Osteoblast (primary cell): ENCODE measurements around the gene CLDN19. TPM values are rescaled to one million over a fixed set of nuclear protein-coding genes. Genes with fewer than 3 reads are reported as not detected.

Experiments used
- DNase-seq: peaks from one replicate; pipeline ENCODE4 v3.0.0; 2011; ENCODE audit warnings: low spot score, mixed read lengths; ENCODE audit not compliant: insufficient read length; ENCODE audit errors: missing footprints
- H2AFZ ChIP-seq: 2 replicates; pipeline ENCODE4 v1.6.0; 2011; ENCODE audit warnings: mild to moderate bottlenecking, low read length
- H3K27ac ChIP-seq: 2 replicates; pipeline ENCODE4 v1.5.1; 2011; ENCODE audit warnings: mild to moderate bottlenecking, low read depth, low read length, moderate library complexity
- H3K27me3 ChIP-seq: 2 replicates; pipeline ENCODE4 v1.6.0; 2012; ENCODE audit warnings: mild to moderate bottlenecking, control low read depth, inconsistent platforms, low read length, moderate library complexity; ENCODE audit not compliant: insufficient read depth
- H3K36me3 ChIP-seq: 2 replicates; pipeline ENCODE4 v1.5.1; 2011; ENCODE audit warnings: mild to moderate bottlenecking, low read length, control low read depth, moderate library complexity; ENCODE audit not compliant: insufficient read depth
- H3K4me1 ChIP-seq: 2 replicates; pipeline ENCODE4 v1.5.1; 2011; ENCODE audit warnings: mild to moderate bottlenecking, low read length, control low read depth, moderate library complexity; ENCODE audit not compliant: insufficient read depth
- H3K4me2 ChIP-seq: 2 replicates; pipeline ENCODE4 v1.6.0; 2011; ENCODE audit warnings: mild to moderate bottlenecking, low read length; ENCODE audit not compliant: insufficient read depth
- H3K4me3 ChIP-seq: fragments of 200-600 bp; sonication (generic); 3 replicates; pipeline ENCODE4 v1.5.1; 2012; ENCODE audit warnings: mild to moderate bottlenecking, low read length, inconsistent platforms; ENCODE audit not compliant: insufficient read depth
- H3K79me2 ChIP-seq: 2 replicates; pipeline ENCODE4 v1.6.0; 2012; ENCODE audit warnings: mild to moderate bottlenecking, low read length, control low read depth, inconsistent platforms; ENCODE audit not compliant: insufficient read depth
- H3K9me3 ChIP-seq: 2 replicates; pipeline ENCODE4 v1.5.1; 2011; ENCODE audit warnings: low read depth, low read length, control low read depth
- H4K20me1 ChIP-seq: 2 replicates; pipeline ENCODE4 v1.6.0; 2012; ENCODE audit warnings: mild to moderate bottlenecking, low read length, control low read depth; ENCODE audit not compliant: insufficient read depth
- total RNA-seq: library from RNA; depleted of rRNA; stranded (reverse); fragments of >200 nt; gene quantifications from 2 replicates; pipeline ENCODE4 v1.2.3, GENCODE V29; 2012
- TF ChIP-seq, protein P1 (sequence below): IDR thresholded peaks from 2 replicates; pipeline ENCODE4 v1.5.1; 2011; ENCODE audit warnings: mild to moderate bottlenecking, low read depth, low read length, moderate library complexity; ENCODE audit errors: extremely low read depth

CLDN19 gene
- total RNA-seq, 1 donor: not detected

DNA sequence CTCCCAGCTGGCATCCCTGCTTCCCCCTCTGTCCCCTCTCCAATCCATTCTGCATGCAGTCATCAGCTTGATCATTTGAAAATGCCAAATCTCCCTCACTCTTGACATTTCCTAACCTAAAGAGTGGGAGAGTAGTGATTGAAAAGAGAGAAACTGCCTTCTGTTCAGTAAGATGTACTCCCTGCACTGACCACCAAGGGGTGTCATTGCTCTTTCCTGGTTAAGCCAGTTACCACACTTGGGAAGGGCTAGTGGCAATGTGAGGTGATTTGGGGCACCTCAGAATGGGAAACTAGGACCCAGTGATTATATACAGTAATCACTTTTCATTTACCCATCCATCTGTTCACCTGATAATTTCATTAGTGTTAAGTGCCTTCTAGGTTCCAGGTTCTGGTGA lies 37.8 kb upstream of the CLDN19 start:
- no peaks in the 10 kb centered on the region for H3K4me1 ChIP-seq
- H4K20me1 ChIP-seq: peaks cover 8% of the 10 kb centered on the region
- H3K4me2 ChIP-seq: no peak overlapping the region
- H3K27ac ChIP-seq: no peak overlapping the region
- no peak overlapping the region for H2AFZ ChIP-seq
- H3K9me3 ChIP-seq: no peaks in the 10 kb centered on the region
- peak; percentile 89 for DNase-seq
- TF ChIP-seq, protein P1, sequence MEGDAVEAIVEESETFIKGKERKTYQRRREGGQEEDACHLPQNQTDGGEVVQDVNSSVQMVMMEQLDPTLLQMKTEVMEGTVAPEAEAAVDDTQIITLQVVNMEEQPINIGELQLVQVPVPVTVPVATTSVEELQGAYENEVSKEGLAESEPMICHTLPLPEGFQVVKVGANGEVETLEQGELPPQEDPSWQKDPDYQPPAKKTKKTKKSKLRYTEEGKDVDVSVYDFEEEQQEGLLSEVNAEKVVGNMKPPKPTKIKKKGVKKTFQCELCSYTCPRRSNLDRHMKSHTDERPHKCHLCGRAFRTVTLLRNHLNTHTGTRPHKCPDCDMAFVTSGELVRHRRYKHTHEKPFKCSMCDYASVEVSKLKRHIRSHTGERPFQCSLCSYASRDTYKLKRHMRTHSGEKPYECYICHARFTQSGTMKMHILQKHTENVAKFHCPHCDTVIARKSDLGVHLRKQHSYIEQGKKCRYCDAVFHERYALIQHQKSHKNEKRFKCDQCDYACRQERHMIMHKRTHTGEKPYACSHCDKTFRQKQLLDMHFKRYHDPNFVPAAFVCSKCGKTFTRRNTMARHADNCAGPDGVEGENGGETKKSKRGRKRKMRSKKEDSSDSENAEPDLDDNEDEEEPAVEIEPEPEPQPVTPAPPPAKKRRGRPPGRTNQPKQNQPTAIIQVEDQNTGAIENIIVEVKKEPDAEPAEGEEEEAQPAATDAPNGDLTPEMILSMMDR: peak; percentile 72
- no peak overlapping the region for H3K4me3 ChIP-seq
- H3K36me3 ChIP-seq: peaks cover 43% of the 10 kb centered on the region
- H3K79me2 ChIP-seq: peaks cover 3% of the 10 kb centered on the region
- no peaks in the 10 kb centered on the region for H3K27me3 ChIP-seq

DNA sequence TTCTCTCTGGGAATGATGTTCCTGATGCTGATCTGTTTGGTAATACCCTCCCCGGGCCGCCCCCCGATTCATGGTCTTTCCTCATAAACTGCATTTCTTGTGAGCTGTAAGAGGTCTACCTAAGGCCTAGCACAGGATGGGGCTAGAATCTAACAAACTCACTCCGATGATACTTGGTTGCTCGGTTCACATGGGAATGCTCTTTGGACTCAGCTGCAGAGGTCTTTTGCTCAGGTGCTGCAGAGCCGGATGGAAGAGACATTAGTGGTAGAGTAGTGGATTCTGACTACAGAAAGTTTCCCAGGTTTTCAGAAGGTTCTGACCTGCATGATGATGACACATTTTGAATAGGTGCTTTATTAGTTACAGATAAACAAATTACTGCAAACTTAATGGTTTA lies 36.5 kb upstream of the CLDN19 start:
- Histone ChIP-seq H3K4me3 (no peak overlapping the region), H2AFZ (no peak overlapping the region), H3K36me3 (peaks cover 47% of the 10 kb centered on the region), H3K27ac (no peak overlapping the region), H3K4me1 (no peaks in the 10 kb centered on the region), H3K27me3 (no peaks in the 10 kb centered on the region), H4K20me1 (peaks cover 13% of the 10 kb centered on the region), H3K79me2 (peaks cover 14% of the 10 kb centered on the region), H3K4me2 (no peak overlapping the region), H3K9me3 (no peaks in the 10 kb centered on the region)
- DNase-seq: no peak
- TF ChIP-seq, protein P1: no peak

DNA sequence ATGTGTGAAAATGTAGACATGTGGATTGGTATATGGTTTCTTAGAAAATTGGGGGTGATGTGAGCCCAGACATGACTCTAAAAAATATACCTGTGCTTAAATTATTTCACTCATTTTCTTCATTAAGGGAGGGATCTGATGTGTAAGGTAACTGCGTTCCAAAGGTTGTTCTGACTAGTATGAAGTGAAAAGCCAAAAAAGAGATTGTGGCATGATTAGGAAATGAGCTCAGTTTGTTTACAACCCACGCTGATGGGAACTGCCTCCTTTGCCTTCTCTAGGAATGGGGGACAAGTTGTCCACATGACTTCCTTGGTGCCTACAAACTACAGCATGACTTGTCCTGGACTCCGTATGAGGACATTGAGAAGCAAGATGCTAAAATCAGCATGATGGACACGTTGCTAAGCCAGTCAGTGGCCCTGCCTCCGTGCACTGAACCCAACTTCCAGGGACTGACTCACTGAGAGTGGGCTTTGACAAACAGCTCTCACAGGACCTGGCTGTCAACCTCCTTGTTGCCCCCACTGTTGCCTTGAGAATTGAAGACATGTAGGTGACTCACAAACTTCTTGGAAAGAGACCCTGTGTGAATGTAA lies 35.0 kb upstream of the CLDN19 start:
- no peak for DNase-seq
- Histone ChIP-seq H3K4me2 (no peak overlapping the region), H3K4me1 (no peaks in the 10 kb centered on the region), H3K27ac (no peak overlapping the region), H3K27me3 (no peaks in the 10 kb centered on the region), H3K36me3 (peaks cover 40% of the 10 kb centered on the region), H3K9me3 (no peaks in the 10 kb centered on the region), H3K79me2 (peaks cover 27% of the 10 kb centered on the region), H4K20me1 (peaks cover 13% of the 10 kb centered on the region), H2AFZ (no peak overlapping the region), H3K4me3 (no peak overlapping the region)
- TF ChIP-seq, protein P1: no peak

DNA sequence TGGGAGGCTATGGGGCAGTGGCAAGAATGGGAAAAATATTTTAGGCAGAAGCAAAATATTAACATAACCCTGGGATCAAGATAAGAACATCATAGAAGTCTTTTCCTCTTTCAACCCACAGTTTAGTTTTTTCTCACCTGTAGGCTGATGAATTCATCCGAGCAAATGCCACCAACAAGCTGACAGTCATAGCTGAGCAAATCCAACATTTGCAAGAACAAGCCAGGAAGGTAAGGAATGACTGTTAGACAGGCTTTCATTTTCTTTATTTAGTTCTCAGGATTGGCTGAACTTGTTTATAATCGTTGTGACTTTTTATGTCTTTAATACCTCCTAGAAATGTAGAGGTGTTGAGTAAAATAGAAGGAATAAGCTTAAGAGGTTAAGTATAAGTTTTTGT lies 33.4 kb upstream of the CLDN19 start:
- no peak for DNase-seq
- no peak overlapping the region for H3K27ac ChIP-seq
- H3K27me3 ChIP-seq: no peaks in the 10 kb centered on the region
- H2AFZ ChIP-seq: no peak overlapping the region
- H3K9me3 ChIP-seq: no peaks in the 10 kb centered on the region
- H4K20me1 ChIP-seq: peaks cover 13% of the 10 kb centered on the region
- peaks cover 43% of the 10 kb centered on the region for H3K79me2 ChIP-seq
- no peak overlapping the region for H3K4me2 ChIP-seq
- TF ChIP-seq, protein P1: no peak
- H3K4me3 ChIP-seq: no peak overlapping the region
- H3K36me3 ChIP-seq: peaks cover 35% of the 10 kb centered on the region
- peaks cover under 1% of the 10 kb centered on the region for H3K4me1 ChIP-seq
